Measurements from ENCODE around the gene FAM89B. TPM values are rescaled to one million over a fixed set of nuclear protein-coding genes. Genes with fewer than 3 reads are reported as not detected.

Gene FAM89B
- polyA plus RNA-seq, 3 donors, result 51.3 to 139 (median 70.8) TPM

DNA sequence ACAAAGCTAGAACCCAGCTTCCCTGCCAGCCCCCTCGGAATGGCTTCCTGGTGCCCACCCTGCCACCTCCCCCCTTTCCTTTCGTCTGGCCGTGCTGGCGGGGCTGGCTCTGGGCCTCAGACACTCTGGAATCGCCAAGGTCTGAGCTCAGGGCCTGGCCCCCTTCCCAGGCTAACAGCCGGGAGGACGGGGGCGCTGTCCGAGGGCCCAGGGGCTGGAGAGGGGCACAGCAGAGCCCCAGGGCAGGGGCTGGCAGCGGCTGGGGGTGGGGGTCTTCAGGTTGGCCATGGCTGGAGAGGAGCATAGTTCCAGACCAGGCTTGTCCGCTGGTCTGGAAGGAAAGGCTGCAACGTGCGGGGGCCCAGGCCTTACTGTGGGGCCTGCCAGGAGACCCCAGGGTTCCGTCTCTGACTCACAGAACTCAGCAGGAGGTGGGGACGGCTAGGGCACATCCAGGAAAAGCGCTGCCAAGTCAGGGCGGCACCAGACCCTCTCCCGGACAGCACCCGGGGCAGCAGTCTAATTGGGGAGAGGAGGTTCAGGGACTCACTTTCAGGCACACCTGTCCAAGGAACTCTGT is 13.3 kb upstream of the FAM89B start:
- Mint-ChIP-seq H3K36me3 (peaks cover 0 to 9% of the 10 kb centered on the region in 2 donors), H3K4me3 (peak overlapping the region; percentile 65 to 67), H3K4me1 (peaks cover 39% of the 10 kb centered on the region), H3K27me3 (ENCODE audit: low read depth in 3 of 3) (peaks cover 21 to 45% (median 41%) of the 10 kb centered on the region in 3 donors), H3K27ac (no peak overlapping the region), H3K9me3 (peaks cover 0 to 2% (median 0%) of the 10 kb centered on the region in 7 donors)
- peak overlapping the region; percentile 81 for H3K4me2 ChIP-seq (replicated peaks; ENCODE audit: extremely low read depth, low read length, poor library complexity, severe bottlenecking)
- no peak for DNase-seq
- WGBS (ENCODE audit: insufficient coverage), result 53% methylated on average over 17 of the region's 19 CpGs
- intact Hi-C loops (cut with micrococcal nuclease), result no loop called here
- H3K9ac ChIP-seq (ENCODE audit: insufficient read depth, low read length, poor library complexity, severe bottlenecking), result peak overlapping the region; percentile 57
- peaks cover 0 to 33% of the 10 kb centered on the region in 2 donors for H3K27me3 ChIP-seq (ENCODE audit: control insufficient read depth in 2 of 2, insufficient read depth in 2 of 2, low read length in 2 of 2)
- no peaks in the 10 kb centered on the region for H4K20me1 ChIP-seq (ENCODE audit: insufficient read depth, low read length)
- TF ChIP-seq, protein P1, sequence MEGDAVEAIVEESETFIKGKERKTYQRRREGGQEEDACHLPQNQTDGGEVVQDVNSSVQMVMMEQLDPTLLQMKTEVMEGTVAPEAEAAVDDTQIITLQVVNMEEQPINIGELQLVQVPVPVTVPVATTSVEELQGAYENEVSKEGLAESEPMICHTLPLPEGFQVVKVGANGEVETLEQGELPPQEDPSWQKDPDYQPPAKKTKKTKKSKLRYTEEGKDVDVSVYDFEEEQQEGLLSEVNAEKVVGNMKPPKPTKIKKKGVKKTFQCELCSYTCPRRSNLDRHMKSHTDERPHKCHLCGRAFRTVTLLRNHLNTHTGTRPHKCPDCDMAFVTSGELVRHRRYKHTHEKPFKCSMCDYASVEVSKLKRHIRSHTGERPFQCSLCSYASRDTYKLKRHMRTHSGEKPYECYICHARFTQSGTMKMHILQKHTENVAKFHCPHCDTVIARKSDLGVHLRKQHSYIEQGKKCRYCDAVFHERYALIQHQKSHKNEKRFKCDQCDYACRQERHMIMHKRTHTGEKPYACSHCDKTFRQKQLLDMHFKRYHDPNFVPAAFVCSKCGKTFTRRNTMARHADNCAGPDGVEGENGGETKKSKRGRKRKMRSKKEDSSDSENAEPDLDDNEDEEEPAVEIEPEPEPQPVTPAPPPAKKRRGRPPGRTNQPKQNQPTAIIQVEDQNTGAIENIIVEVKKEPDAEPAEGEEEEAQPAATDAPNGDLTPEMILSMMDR (IDR thresholded peaks at IDR 0.05), result no peak
- peak overlapping the region in 2 of 3 experiments; percentile 26 to 71 for H3K4me3 ChIP-seq (replicated peaks in 1 of 3; ENCODE audit: low read depth in 2 of 3, low read length in 3 of 3)
- no peak overlapping the region for H3K27ac ChIP-seq (ENCODE audit: low read depth in 1 of 2, low read length in 2 of 2)
- H3K4me1 ChIP-seq (ENCODE audit: control insufficient read depth in 1 of 2, insufficient read depth in 2 of 2, low read length in 2 of 2), result peaks cover 14 to 41% of the 10 kb centered on the region in 2 donors
- H3K9me3 ChIP-seq (replicated peaks in 1 of 2; ENCODE audit: control insufficient read depth in 1 of 2, insufficient read depth in 1 of 2, low read length in 2 of 2), result no peaks in the 10 kb centered on the region
- no peaks in the 10 kb centered on the region for H3K79me2 ChIP-seq (ENCODE audit: insufficient read depth, low read length)
- H3K36me3 ChIP-seq (replicated peaks in 1 of 2; ENCODE audit: control insufficient read depth in 1 of 2, insufficient read depth in 2 of 2, low read length in 2 of 2), result no peaks in the 10 kb centered on the region
- peak overlapping the region; percentile 82 for H2AFZ ChIP-seq (ENCODE audit: insufficient read depth, low read depth, low read length, poor library complexity, severe bottlenecking)

DNA sequence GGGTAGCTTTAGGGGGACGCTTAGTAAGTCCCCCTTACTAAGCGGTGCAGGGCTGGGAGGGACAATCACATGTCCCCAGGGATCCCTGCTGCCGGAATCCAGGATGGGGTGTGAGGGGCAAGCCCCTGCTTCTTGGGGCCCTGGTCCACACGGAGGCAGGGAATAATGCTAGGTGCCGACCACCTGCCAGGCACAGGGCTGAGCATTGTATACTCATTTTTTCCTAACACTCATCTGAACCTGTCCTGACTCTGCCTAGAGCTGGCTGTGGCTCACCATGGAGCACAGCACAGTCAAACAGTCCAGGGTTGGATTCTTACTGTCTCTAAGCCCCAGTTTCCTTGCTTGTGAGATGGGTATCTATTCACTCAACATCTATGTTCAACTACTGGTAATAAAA is 12.8 kb upstream of the FAM89B start:
- Histone ChIP-seq H3K4me2 (replicated peaks; ENCODE audit: extremely low read depth, low read length, poor library complexity, severe bottlenecking) (no peak overlapping the region), H3K27ac (ENCODE audit: low read depth in 1 of 2, low read length in 2 of 2) (no peak overlapping the region), H2AFZ (ENCODE audit: insufficient read depth, low read depth, low read length, poor library complexity, severe bottlenecking) (no peak overlapping the region), H3K4me1 (ENCODE audit: control insufficient read depth in 1 of 2, insufficient read depth in 2 of 2, low read length in 2 of 2) (peaks cover 13 to 40% of the 10 kb centered on the region in 2 donors), H3K9me3 (replicated peaks in 1 of 2; ENCODE audit: control insufficient read depth in 1 of 2, insufficient read depth in 1 of 2, low read length in 2 of 2) (no peaks in the 10 kb centered on the region), H3K27me3 (ENCODE audit: control insufficient read depth in 2 of 2, insufficient read depth in 2 of 2, low read length in 2 of 2) (peaks cover 0 to 33% of the 10 kb centered on the region in 2 donors), H3K4me3 (replicated peaks in 1 of 3; ENCODE audit: low read depth in 2 of 3, low read length in 3 of 3) (no peak overlapping the region), H3K9ac (ENCODE audit: insufficient read depth, low read length, poor library complexity, severe bottlenecking) (no peak overlapping the region), H3K36me3 (replicated peaks in 1 of 2; ENCODE audit: control insufficient read depth in 1 of 2, insufficient read depth in 2 of 2, low read length in 2 of 2) (no peaks in the 10 kb centered on the region), H3K79me2 (ENCODE audit: insufficient read depth, low read length) (no peaks in the 10 kb centered on the region), H4K20me1 (ENCODE audit: insufficient read depth, low read length) (no peaks in the 10 kb centered on the region)
- peaks cover 0 to 2% (median 0%) of the 10 kb centered on the region in 7 donors for H3K9me3 Mint-ChIP-seq
- no peak overlapping the region for H3K4me3 Mint-ChIP-seq
- TF ChIP-seq, protein P1 (IDR thresholded peaks at IDR 0.05), result no peak
- intact Hi-C loops (cut with micrococcal nuclease), result no loop called here
- peaks cover 21 to 45% (median 38%) of the 10 kb centered on the region in 3 donors for H3K27me3 Mint-ChIP-seq (ENCODE audit: low read depth in 3 of 3)
- peaks cover 36% of the 10 kb centered on the region for H3K4me1 Mint-ChIP-seq
- no peak for DNase-seq
- H3K27ac Mint-ChIP-seq, result peak overlapping the region in 1 of 7 donors; percentile 31
- peaks cover 0 to 9% of the 10 kb centered on the region in 2 donors for H3K36me3 Mint-ChIP-seq
- 92% methylated on average over 3 of the region's 5 CpGs for WGBS (ENCODE audit: insufficient coverage)
